Astrocyte (in vitro differentiated cells and primary cell): ENCODE results near the gene TMUB2. TPM values are rescaled to one million over a fixed set of nuclear protein-coding genes. Genes with fewer than 3 reads are reported as not detected.

Source experiments
- DNase-seq: peaks from one replicate; pipeline ENCODE4 v3.0.0-alpha.2; 2010; ENCODE audit warnings: low read depth
- FAIRE-seq: peaks from 2 replicates; lab custom pipeline; 2011; peaks lifted over from hg19 to GRCh38; lab: Jason Lieb, UNC
- H2AFZ ChIP-seq: 2 replicates; pipeline ENCODE4 v1.6.0; 2012; ENCODE audit warnings: low read depth, low read length, inconsistent platforms
- H3K27ac ChIP-seq: 2 replicates; pipeline ENCODE4 v1.5.1; 2011; ENCODE audit warnings: low read depth, low read length, inconsistent platforms
- H3K27me3 ChIP-seq: 2 replicates; pipeline ENCODE4 v1.6.0; 2011; ENCODE audit warnings: low read length, inconsistent platforms; ENCODE audit not compliant: insufficient read depth
- H3K36me3 ChIP-seq: 2 replicates; pipeline ENCODE4 v1.5.1; 2011; ENCODE audit warnings: low read length, inconsistent platforms; ENCODE audit not compliant: insufficient read depth
- H3K4me1 ChIP-seq: 2 replicates; pipeline ENCODE4 v1.5.1; 2011; ENCODE audit warnings: low read length, inconsistent platforms; ENCODE audit not compliant: insufficient read depth
- H3K4me2 ChIP-seq: 2 replicates; pipeline ENCODE4 v1.6.0; 2012; ENCODE audit warnings: low read length, inconsistent platforms
- H3K4me3 ChIP-seq: 2 replicates; pipeline ENCODE4 v1.5.1; 2011; ENCODE audit warnings: low read depth, mild to moderate bottlenecking, low read length, inconsistent platforms; ENCODE audit not compliant: insufficient read depth
- H3K79me2 ChIP-seq: 2 replicates; pipeline ENCODE4 v1.6.0; 2012; ENCODE audit warnings: mild to moderate bottlenecking, low read length, inconsistent platforms; ENCODE audit not compliant: insufficient read depth
- H3K9ac ChIP-seq: 2 replicates; pipeline ENCODE4 v1.6.0; 2012; ENCODE audit warnings: mild to moderate bottlenecking, low read length, inconsistent platforms
- H3K9me3 ChIP-seq: 2 replicates; pipeline ENCODE4 v1.5.1; 2012; ENCODE audit warnings: low read depth, mild to moderate bottlenecking, low read length, inconsistent platforms; ENCODE audit not compliant: insufficient read depth
- H4K20me1 ChIP-seq: 2 replicates; pipeline ENCODE4 v1.6.0; 2012; ENCODE audit warnings: low read length, inconsistent platforms; ENCODE audit not compliant: insufficient read depth
- H3K27ac Mint-ChIP-seq: one replicate; pipeline ENCODE4 v1.8.0; 2021; ENCODE audit warnings: mild to moderate bottlenecking, mixed read lengths; ENCODE audit not compliant: unreplicated experiment
- H3K27me3 Mint-ChIP-seq: one replicate; pipeline ENCODE4 v1.8.0; 2021; ENCODE audit warnings: low read depth, mixed read lengths; ENCODE audit not compliant: unreplicated experiment
- H3K36me3 Mint-ChIP-seq: one replicate; pipeline ENCODE4 v1.8.0; 2021; ENCODE audit warnings: low read depth, mixed read lengths; ENCODE audit not compliant: unreplicated experiment
- H3K4me1 Mint-ChIP-seq: one replicate; pipeline ENCODE4 v1.8.0; 2021; ENCODE audit warnings: low read depth, mixed read lengths; ENCODE audit not compliant: unreplicated experiment
- H3K4me3 Mint-ChIP-seq: one replicate; pipeline ENCODE4 v1.8.0; 2021; ENCODE audit warnings: mild to moderate bottlenecking, moderate library complexity, mixed read lengths; ENCODE audit not compliant: unreplicated experiment
- H3K9me3 Mint-ChIP-seq: one replicate; pipeline ENCODE4 v1.8.0; 2021; ENCODE audit warnings: mild to moderate bottlenecking, mixed read lengths; ENCODE audit not compliant: unreplicated experiment
- CTCF ChIP-seq: IDR thresholded peaks from 2 replicates; pipeline ENCODE4 v1.5.1; 2011; ENCODE audit warnings: low read depth, mild to moderate bottlenecking, inconsistent platforms, low read length, moderate library complexity; ENCODE audit not compliant: insufficient read depth
- EZH2 ChIP-seq: IDR thresholded peaks from 2 replicates; pipeline ENCODE4 v1.6.1; 2012; ENCODE audit warnings: mild to moderate bottlenecking, low read length, inconsistent platforms; ENCODE audit not compliant: insufficient read depth
- total RNA-seq: library from RNA; stranded (reverse); gene quantifications from 2 replicates; pipeline ENCODE4 v1.2.1, GENCODE V29; 2021

Gene TMUB2
- total RNA-seq, 1 donor from 2014 or later, result 28.8 TPM

GRCh38 chr17:44197980-44198720 lies 11.4 kb downstream of the TMUB2 start:
- H3K79me2 ChIP-seq, result peaks cover 32% of the 10 kb centered on the region
- Mint-ChIP-seq H3K27ac (peak overlapping the region; percentile 87), H3K36me3 (peaks cover 13% of the 10 kb centered on the region), H3K4me1 (peaks cover 15% of the 10 kb centered on the region), H3K4me3 (peak overlapping the region; percentile 85), H3K27me3 (no peaks in the 10 kb centered on the region), H3K9me3 (no peaks in the 10 kb centered on the region)
- peaks cover 20% of the 10 kb centered on the region for H3K36me3 ChIP-seq
- H3K27me3 ChIP-seq, result no peaks in the 10 kb centered on the region
- H3K27ac ChIP-seq, result peak overlapping the region; percentile 63
- H4K20me1 ChIP-seq, result peaks cover 14% of the 10 kb centered on the region
- peak overlapping the region; percentile 95 for H3K4me2 ChIP-seq
- no peaks in the 10 kb centered on the region for H3K9me3 ChIP-seq
- TF ChIP-seq EZH2 (no peak), CTCF (no peak)
- peaks cover 25% of the 10 kb centered on the region for H3K4me1 ChIP-seq
- DNase-seq, result no peak
- peak; percentile 41 for FAIRE-seq
- H2AFZ ChIP-seq, result no peak overlapping the region
- peak overlapping the region; percentile 69 for H3K4me3 ChIP-seq
- peak overlapping the region; percentile 82 for H3K9ac ChIP-seq

GRCh38 chr17:44198721-44199552 lies 12.2 kb downstream of the TMUB2 start:
- Mint-ChIP-seq H3K36me3 (peaks cover 13% of the 10 kb centered on the region), H3K27me3 (no peaks in the 10 kb centered on the region), H3K9me3 (no peaks in the 10 kb centered on the region), H3K4me3 (peak overlapping the region; percentile 85), H3K27ac (peak overlapping the region; percentile 86), H3K4me1 (peaks cover 18% of the 10 kb centered on the region)
- H4K20me1 ChIP-seq, result peaks cover 13% of the 10 kb centered on the region
- H3K9me3 ChIP-seq, result no peaks in the 10 kb centered on the region
- H3K9ac ChIP-seq, result peak overlapping the region; percentile 82
- peaks cover 20% of the 10 kb centered on the region for H3K36me3 ChIP-seq
- no peak for FAIRE-seq
- H3K4me3 ChIP-seq, result peak overlapping the region; percentile 69
- TF ChIP-seq CTCF, result no peak
- TF ChIP-seq EZH2, result no peak
- peak overlapping the region; percentile 68 for H3K27ac ChIP-seq
- DNase-seq, result no peak
- H2AFZ ChIP-seq, result no peak overlapping the region
- H3K4me2 ChIP-seq, result peak overlapping the region; percentile 95
- no peaks in the 10 kb centered on the region for H3K27me3 ChIP-seq
- H3K79me2 ChIP-seq, result peaks cover 32% of the 10 kb centered on the region
- H3K4me1 ChIP-seq, result peaks cover 28% of the 10 kb centered on the region
